Loucy (cell line): ENCODE data around the gene C11orf68.
A peak's percentile ranks its signal among the peaks of the same experiment; 100 is the strongest.

ENCODE experiments used
- H2AFZ ChIP-seq: fragments of 200-600 bp; sonication (generic); 2 replicates; pipeline ENCODE4 v1.6.0; 2016; ENCODE audit warnings: antibody characterized with exemption, mild to moderate bottlenecking, low read length, moderate library complexity
- H3F3A ChIP-seq: fragments of 200-600 bp; 2 replicates; pipeline ENCODE4 v1.6.0; 2016; ENCODE audit warnings: antibody characterized with exemption, low read depth, mild to moderate bottlenecking
- H3K27me3 ChIP-seq: fragments of 200-600 bp; sonication (generic); 2 replicates; pipeline ENCODE4 v1.6.1; 2014; ENCODE audit warnings: low read length, mild to moderate bottlenecking; ENCODE audit not compliant: insufficient read depth, poor library complexity, severe bottlenecking
- H3K36me3 ChIP-seq: fragments of 200-600 bp; sonication (generic); 2 replicates; pipeline ENCODE4 v1.6.1; 2016; ENCODE audit warnings: low read length; ENCODE audit not compliant: insufficient read depth
- H3K4me1 ChIP-seq: fragments of 200-600 bp; sonication (generic); 2 replicates; pipeline ENCODE4 v1.5.1; 2014; ENCODE audit warnings: low read length, mild to moderate bottlenecking; ENCODE audit not compliant: insufficient read depth, poor library complexity, severe bottlenecking
- H3K4me2 ChIP-seq: fragments of 200-600 bp; sonication (generic); 2 replicates; pipeline ENCODE4 v1.6.0; 2014; ENCODE audit warnings: antibody characterized with exemption, low read length, low read depth, mild to moderate bottlenecking; ENCODE audit not compliant: poor library complexity, severe bottlenecking
- H3K4me3 ChIP-seq: fragments of 200-600 bp; sonication (generic); 2 replicates; pipeline ENCODE4 v1.5.1; 2014; ENCODE audit warnings: low read length, mild to moderate bottlenecking, mixed read lengths; ENCODE audit not compliant: poor library complexity, severe bottlenecking
- H3K79me2 ChIP-seq: fragments of 200-600 bp; sonication (generic); 2 replicates; pipeline ENCODE4 v1.6.1; 2014; ENCODE audit warnings: low read length; ENCODE audit not compliant: insufficient read depth
- H3K9ac ChIP-seq: fragments of 200-600 bp; sonication (generic); 2 replicates; pipeline ENCODE4 v1.6.0; 2014; ENCODE audit warnings: mild to moderate bottlenecking, low read depth, low read length, moderate library complexity; ENCODE audit not compliant: poor library complexity, severe bottlenecking
- H3K9me2 ChIP-seq: fragments of 200-600 bp; sonication (generic); replicated peaks from 2 replicates; pipeline ENCODE4 v1.6.1; 2016; ENCODE audit warnings: low read depth, low read length, mixed read lengths
- H3K9me3 ChIP-seq: fragments of 200-600 bp; sonication (generic); 2 replicates; pipeline ENCODE4 v1.6.1; 2014; ENCODE audit warnings: mild to moderate bottlenecking, antibody characterized with exemption, low read length, low read depth; ENCODE audit not compliant: insufficient read depth
- H4K20me1 ChIP-seq: fragments of 200-600 bp; sonication (generic); 2 replicates; pipeline ENCODE4 v1.6.0; 2014; ENCODE audit warnings: antibody characterized with exemption, low read length, mild to moderate bottlenecking; ENCODE audit not compliant: insufficient read depth, poor library complexity, severe bottlenecking
- CTCF ChIP-seq: fragments of 200-600 bp; sonication (generic); conservative IDR thresholded peaks from 2 replicates; pipeline ENCODE4 v1.5.1; 2014; ENCODE audit warnings: mild to moderate bottlenecking, antibody characterized with exemption, low read length
- EZH2phosphoT487 ChIP-seq: fragments of 200-600 bp; IDR thresholded peaks from 2 replicates; pipeline ENCODE4 v1.6.1; 2018; ENCODE audit warnings: antibody characterized with exemption, mild to moderate bottlenecking, moderate library complexity, borderline replicate concordance

C11orf68 gene

GRCh38 chr11:65912845-65913244 is 6.0 kb downstream of the C11orf68 start:
- Histone ChIP-seq H3K4me3 (no peak overlapping the region), H3K79me2 (peaks cover 19% of the 10 kb centered on the region), H3F3A (no peaks in the 10 kb centered on the region), H3K4me2 (no peak overlapping the region), H3K27me3 (no peaks in the 10 kb centered on the region), H3K36me3 (no peaks in the 10 kb centered on the region), H3K4me1 (peaks cover 16% of the 10 kb centered on the region), H4K20me1 (no peaks in the 10 kb centered on the region), H3K9ac (no peak overlapping the region), H2AFZ (no peak overlapping the region), H3K9me2 (no peaks in the 10 kb centered on the region), H3K9me3 (no peaks in the 10 kb centered on the region)
- TF ChIP-seq CTCF (no peak), EZH2phosphoT487 (no peak)

GRCh38 chr11:65911682-65912568 is 6.9 kb downstream of the C11orf68 start:
- H3K4me2 ChIP-seq = no peak overlapping the region
- no peaks in the 10 kb centered on the region for H3K9me3 ChIP-seq
- H3K9ac ChIP-seq = no peak overlapping the region
- no peak overlapping the region for H3K4me3 ChIP-seq
- TF ChIP-seq CTCF (peak; percentile 42), EZH2phosphoT487 (no peak)
- no peaks in the 10 kb centered on the region for H3K9me2 ChIP-seq
- no peak overlapping the region for H2AFZ ChIP-seq
- H3K79me2 ChIP-seq = peaks cover 9% of the 10 kb centered on the region; the same call in 1 of the 2 replicates
- no peaks in the 10 kb centered on the region for H4K20me1 ChIP-seq
- H3F3A ChIP-seq = no peaks in the 10 kb centered on the region
- H3K27me3 ChIP-seq = no peaks in the 10 kb centered on the region
- no peaks in the 10 kb centered on the region for H3K36me3 ChIP-seq
- peaks cover 10% of the 10 kb centered on the region for H3K4me1 ChIP-seq

DNA sequence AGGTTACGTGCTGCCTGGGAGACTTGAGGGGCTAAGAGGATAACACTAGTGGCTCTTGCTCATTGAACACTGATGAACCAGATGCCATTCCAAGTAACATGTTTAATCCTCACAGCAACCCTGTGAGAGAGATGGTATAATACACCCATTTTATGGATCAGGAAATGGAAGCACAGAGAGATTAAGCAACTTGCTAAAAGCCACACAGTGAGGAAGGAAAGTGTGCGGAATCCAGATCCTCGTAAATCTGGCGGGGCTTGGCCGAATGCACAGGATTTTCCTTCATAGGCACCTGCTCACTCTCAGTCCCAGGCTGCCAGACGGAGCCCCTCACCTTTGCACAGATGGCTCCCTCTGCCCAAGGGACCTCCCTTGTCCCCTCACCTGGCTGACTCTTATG is 11.0 kb downstream of the C11orf68 start:
- H3K4me3 ChIP-seq = no peak overlapping the region
- no peaks in the 10 kb centered on the region for H3K9me2 ChIP-seq
- no peak for TF ChIP-seq EZH2phosphoT487
- TF ChIP-seq CTCF = no peak
- no peaks in the 10 kb centered on the region for H3K79me2 ChIP-seq
- no peak overlapping the region for H2AFZ ChIP-seq
- no peaks in the 10 kb centered on the region for H4K20me1 ChIP-seq
- no peak overlapping the region for H3K9ac ChIP-seq
- no peaks in the 10 kb centered on the region for H3K9me3 ChIP-seq
- no peaks in the 10 kb centered on the region for H3K27me3 ChIP-seq
- no peak overlapping the region for H3K4me2 ChIP-seq
- H3F3A ChIP-seq = no peaks in the 10 kb centered on the region
- no peaks in the 10 kb centered on the region for H3K36me3 ChIP-seq
- peaks cover 6% of the 10 kb centered on the region for H3K4me1 ChIP-seq
